MM.1S (cell line): ENCODE data around the gene ZNF57.
"Not testable (repeated sequence)": the region's sequence is repeated elsewhere in the genome, so short reads cannot be mapped to it uniquely, and the experiment has no call there.

Experiments
- CTCF ChIP-seq: fragments of 300-600 bp; sonication (generic); IDR thresholded peaks from 2 replicates; pipeline ENCODE4 v1.5.1; 2016; ENCODE audit warnings: antibody characterized with exemption, low read length, mixed read lengths
- EZH2 ChIP-seq: fragments of 300-600 bp; sonication (generic); optimal IDR thresholded peaks from 2 replicates; pipeline ENCODE3; 2017; ENCODE audit warnings: low read depth, mild to moderate bottlenecking, antibody characterized with exemption, low read length, mixed read lengths
- EZH2phosphoT487 ChIP-seq: fragments of 300-600 bp; sonication (generic); IDR thresholded peaks from 2 replicates; pipeline ENCODE4 v1.6.1; 2018; ENCODE audit warnings: antibody characterized with exemption, low read length

GRCh38 chr19:2935863-2936262 is 35.1 kb downstream of the ZNF57 start:
- not testable (repeated sequence) for TF ChIP-seq CTCF, EZH2, EZH2phosphoT487
